Endothelial cell of umbilical vein (primary cell): ENCODE results near the gene ESF1. TPM values are rescaled to one million over a fixed set of nuclear protein-coding genes. Genes with fewer than 3 reads are reported as not detected.

Source experiments
- BruUV-seq: library from RNA; stranded (reverse); fragments of 400-500 nt; replicated peaks from 2 replicates; lab custom pipeline; 2021; lab: Mats Ljungman, UMichigan
- CTCF ChIA-PET: fragments of 300-600, 350-600 bp; sonication (Branson Sonifier 250); formaldehyde crosslinking; loops from one replicate; lab custom pipeline; 2021; ENCODE audit warnings: antibody characterized with exemption, inconsistent platforms; lab: Charles Lee
- POLR2A ChIA-PET: fragments of 300-600, 350-600 bp; sonication (Branson Sonifier 250); formaldehyde crosslinking; loops from one replicate; lab custom pipeline; 2021; ENCODE audit warnings: antibody characterized with exemption, inconsistent platforms; lab: Charles Lee
- DNase-seq: peaks from one replicate; pipeline ENCODE4 v3.0.0-alpha.2; 2011; ENCODE audit warnings: low read depth, low spot score
- FAIRE-seq: peaks from 2 replicates; lab custom pipeline; 2011; peaks lifted over from hg19 to GRCh38; lab: Jason Lieb, UNC
- H2AFZ ChIP-seq: 2 replicates; pipeline ENCODE4 v1.6.0; 2012; ENCODE audit warnings: low read depth, low read length, control low read depth, inconsistent platforms
- H3K27ac ChIP-seq: 2 replicates; pipeline ENCODE4 v1.5.1; 2011; ENCODE audit warnings: low read depth, mild to moderate bottlenecking, control low read depth, low read length, moderate library complexity; ENCODE audit not compliant: insufficient read depth
- H3K27me3 ChIP-seq, 2 experiments: 2 replicates each; pipeline versions ENCODE4 v1.6.0 to v1.6.1; 2011; ENCODE audit warnings: low read length in 2 of 2, mixed read lengths in 1 of 2; ENCODE audit not compliant: control insufficient read depth in 2 of 2, insufficient read depth in 2 of 2
- H3K36me3 ChIP-seq, 2 experiments: 2 replicates in 1 of 2; 3 replicates in 1 of 2; pipeline ENCODE4 v1.5.1; 2011; ENCODE audit warnings: low read length in 2 of 2, mild to moderate bottlenecking in 1 of 2, moderate library complexity in 1 of 2; ENCODE audit not compliant: control insufficient read depth in 2 of 2, insufficient read depth in 2 of 2; ENCODE audit errors: extremely low read depth in 1 of 2
- H3K4me1 ChIP-seq: 3 replicates; pipeline ENCODE4 v1.5.1; 2011; ENCODE audit warnings: mild to moderate bottlenecking, low read length; ENCODE audit not compliant: control insufficient read depth, insufficient read depth; ENCODE audit errors: extremely low read depth
- H3K4me2 ChIP-seq: 2 replicates; pipeline ENCODE4 v1.6.1; 2011; ENCODE audit warnings: low read length, control low read depth, mixed read lengths; ENCODE audit not compliant: insufficient read depth
- H3K4me3 ChIP-seq, 3 experiments: fragments of 200-600 bp in 1 of 3; sonication (generic), shearing (Covaris generic) in 1 of 3; replicated peaks in 1 of 3; 2 replicates each; pipeline ENCODE4 v1.5.1; 2011 to 2016; ENCODE audit warnings: control low read depth in 3 of 3, low read length in 3 of 3, mild to moderate bottlenecking in 2 of 3, inconsistent platforms in 1 of 3, low read depth in 1 of 3, moderate library complexity in 1 of 3; ENCODE audit not compliant: insufficient read depth in 1 of 3
- H3K79me2 ChIP-seq: 2 replicates; pipeline ENCODE4 v1.6.0; 2012; ENCODE audit warnings: low read length, inconsistent platforms; ENCODE audit not compliant: control insufficient read depth, insufficient read depth
- H3K9ac ChIP-seq: replicated peaks from 2 replicates; pipeline ENCODE3; 2011; ENCODE audit warnings: low read length, control low read depth; ENCODE audit not compliant: insufficient read depth; ENCODE audit errors: extremely low read depth
- H3K9me1 ChIP-seq: replicated peaks from 3 replicates; pipeline ENCODE4 v1.6.0; 2011; ENCODE audit warnings: mild to moderate bottlenecking, low read length; ENCODE audit not compliant: control insufficient read depth, insufficient read depth; ENCODE audit errors: extremely low read depth
- H3K9me3 ChIP-seq: replicated peaks from 2 replicates; pipeline ENCODE4 v1.5.1; 2012; ENCODE audit warnings: low read length, inconsistent platforms; ENCODE audit not compliant: control insufficient read depth, insufficient read depth
- H4K20me1 ChIP-seq: replicated peaks from 2 replicates; pipeline ENCODE3; 2011; ENCODE audit warnings: mild to moderate bottlenecking, low read length; ENCODE audit not compliant: control insufficient read depth, insufficient read depth; ENCODE audit errors: extremely low read depth
- EZH2 ChIP-seq: IDR thresholded peaks from 2 replicates; pipeline ENCODE4 v1.6.1; 2012; ENCODE audit warnings: borderline replicate concordance, low read depth, mild to moderate bottlenecking, moderate library complexity, low read length, inconsistent platforms; ENCODE audit not compliant: severe bottlenecking
- FOS ChIP-seq: IDR thresholded peaks from 2 replicates; pipeline ENCODE4 v1.6.1; 2011; ENCODE audit warnings: mild to moderate bottlenecking, low read length, moderate library complexity, borderline replicate concordance; ENCODE audit not compliant: insufficient read depth
- GATA2 ChIP-seq: IDR thresholded peaks from 2 replicates; pipeline ENCODE4 v1.7.0; 2011; ENCODE audit warnings: low read depth, mild to moderate bottlenecking, moderate library complexity, mixed read lengths, low read length; ENCODE audit not compliant: insufficient read length, insufficient read depth
- JUN ChIP-seq: IDR thresholded peaks from 2 replicates; pipeline ENCODE4 v1.6.1; 2011; ENCODE audit warnings: borderline replicate concordance, low read depth; ENCODE audit not compliant: insufficient read length, insufficient read depth
- MYC ChIP-seq: IDR thresholded peaks from one replicate; pipeline ENCODE4 v1.6.1; 2011; ENCODE audit warnings: mild to moderate bottlenecking, low read depth, low read length
- POLR2A ChIP-seq: IDR thresholded peaks from 2 replicates; pipeline ENCODE4 v1.6.1; 2012; ENCODE audit warnings: low read depth, mild to moderate bottlenecking, control low read depth, low read length
- POLR2AphosphoS5 ChIP-seq: IDR thresholded peaks from 2 replicates; pipeline ENCODE4 v1.6.1; 2012; ENCODE audit warnings: low read depth, mild to moderate bottlenecking, control low read depth, low read length, moderate library complexity; ENCODE audit not compliant: insufficient read depth
- dilution Hi-C: fragments of 300-500 bp; cut with MboI; formaldehyde crosslinking; loops from one replicate; pipeline ENCODE4 v1.15.0; 2019; ENCODE audit warnings: low sequenced_read_pairs; ENCODE audit not compliant: extremely low pct_ligation_motif_present
- intact Hi-C: fragments of 100-400 bp; cut with micrococcal nuclease; formaldehyde crosslinking; loops from one replicate; pipeline ENCODE4 v1.10.0; 2022
- polyA plus RNA-seq, 4 experiments: library from polyadenylated mRNA; depleted of rRNA in 3 of 4; stranded (reverse) in 3 of 4; unstranded in 1 of 4; fragments of >200 nt; gene quantifications; 2 replicates each; pipeline versions ENCODE4 v1.2.1 to v1.2.3, GENCODE V29; 2011 to 2012; ENCODE audit warnings: missing spikeins in 1 of 4
- total RNA-seq: library from RNA; stranded (reverse); gene quantifications from 2 replicates; pipeline ENCODE4 v1.2.3, GENCODE V29; 2021
- TF ChIP-seq, protein P1 (sequence below), 2 donors: IDR thresholded peaks; 1 replicate in 1 of 2; 2 replicates in 1 of 2; pipeline ENCODE4 v1.5.1; 2011; ENCODE audit warnings: low read length in 2 of 2, mild to moderate bottlenecking in 2 of 2, moderate library complexity in 2 of 2, control low read depth in 1 of 2, inconsistent platforms in 1 of 2, low read depth in 1 of 2; ENCODE audit not compliant: insufficient read depth in 1 of 2; ENCODE audit errors: extremely low read depth in 1 of 2
- TF ChIP-seq, protein P2 (sequence below): IDR thresholded peaks from 2 replicates; pipeline ENCODE4 v1.6.1; 2011; ENCODE audit not compliant: insufficient read depth, insufficient read length

ESF1 gene
- total and polyA plus RNA-seq, 2 donors (not counting 3 experiments of a cell fraction or from before 2014, with no cell fraction given): 0.72 to 15.5 TPM

DNA sequence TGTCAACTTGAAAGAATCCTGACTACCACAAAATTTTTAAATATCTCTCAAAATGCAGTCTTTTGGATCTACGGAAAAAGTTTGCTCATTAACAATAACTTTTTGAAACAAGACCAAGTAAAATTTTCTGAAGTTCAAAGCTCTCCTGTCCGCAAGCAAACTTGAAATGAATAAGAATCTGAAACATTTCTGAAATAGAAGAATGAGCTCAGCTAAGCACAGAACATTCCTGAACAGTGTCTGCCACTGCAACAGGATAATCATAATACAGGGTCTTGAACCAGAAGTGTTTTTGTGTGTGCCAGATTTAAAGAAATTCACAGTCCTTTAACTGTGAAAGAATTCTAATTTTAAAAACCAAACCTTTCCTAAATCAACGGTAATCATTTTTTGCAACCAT, 96.9 kb downstream of the ESF1 start:
- H2AFZ ChIP-seq: no peak overlapping the region
- no peak overlapping the region for H3K4me2 ChIP-seq
- no peaks in the 10 kb centered on the region for H3K9me1 ChIP-seq
- no peaks in the 10 kb centered on the region for H4K20me1 ChIP-seq
- no TSS peak for BruUV-seq
- no peak overlapping the region for H3K4me3 ChIP-seq
- no peak overlapping the region for H3K27ac ChIP-seq
- intact Hi-C loops (no loop called here), dilution Hi-C loops (no loop called here)
- H3K79me2 ChIP-seq: no peaks in the 10 kb centered on the region
- POLR2A ChIA-PET: no interaction called here
- no peaks in the 10 kb centered on the region for H3K27me3 ChIP-seq
- H3K9me3 ChIP-seq: no peaks in the 10 kb centered on the region
- TF ChIP-seq, protein P1, sequence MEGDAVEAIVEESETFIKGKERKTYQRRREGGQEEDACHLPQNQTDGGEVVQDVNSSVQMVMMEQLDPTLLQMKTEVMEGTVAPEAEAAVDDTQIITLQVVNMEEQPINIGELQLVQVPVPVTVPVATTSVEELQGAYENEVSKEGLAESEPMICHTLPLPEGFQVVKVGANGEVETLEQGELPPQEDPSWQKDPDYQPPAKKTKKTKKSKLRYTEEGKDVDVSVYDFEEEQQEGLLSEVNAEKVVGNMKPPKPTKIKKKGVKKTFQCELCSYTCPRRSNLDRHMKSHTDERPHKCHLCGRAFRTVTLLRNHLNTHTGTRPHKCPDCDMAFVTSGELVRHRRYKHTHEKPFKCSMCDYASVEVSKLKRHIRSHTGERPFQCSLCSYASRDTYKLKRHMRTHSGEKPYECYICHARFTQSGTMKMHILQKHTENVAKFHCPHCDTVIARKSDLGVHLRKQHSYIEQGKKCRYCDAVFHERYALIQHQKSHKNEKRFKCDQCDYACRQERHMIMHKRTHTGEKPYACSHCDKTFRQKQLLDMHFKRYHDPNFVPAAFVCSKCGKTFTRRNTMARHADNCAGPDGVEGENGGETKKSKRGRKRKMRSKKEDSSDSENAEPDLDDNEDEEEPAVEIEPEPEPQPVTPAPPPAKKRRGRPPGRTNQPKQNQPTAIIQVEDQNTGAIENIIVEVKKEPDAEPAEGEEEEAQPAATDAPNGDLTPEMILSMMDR (IDR thresholded peaks at IDR 0.05; ENCODE audit: extremely low read depth in 1 of 2, insufficient read depth in 1 of 2, low read depth in 1 of 2, low read length in 2 of 2): no peak
- TF ChIP-seq POLR2A (no peak), EZH2 (no peak), POLR2AphosphoS5 (no peak), MYC (no peak), FOS (no peak), JUN (no peak), GATA2 (no peak)
- TF ChIP-seq, protein P2, sequence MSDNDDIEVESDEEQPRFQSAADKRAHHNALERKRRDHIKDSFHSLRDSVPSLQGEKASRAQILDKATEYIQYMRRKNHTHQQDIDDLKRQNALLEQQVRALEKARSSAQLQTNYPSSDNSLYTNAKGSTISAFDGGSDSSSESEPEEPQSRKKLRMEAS: no peak
- H3K4me1 ChIP-seq: no peaks in the 10 kb centered on the region
- CTCF ChIA-PET: no interaction called here
- FAIRE-seq (no peak), DNase-seq (no peak)
- H3K9ac ChIP-seq: no peak overlapping the region
- no peaks in the 10 kb centered on the region for H3K36me3 ChIP-seq
